Mammary epithelial cell (primary cell): Measurements from ENCODE around the gene ATMIN.

Source experiments
- EZH2 ChIP-seq: IDR thresholded peaks from 2 replicates; pipeline ENCODE4 v1.6.1; 2012; ENCODE audit warnings: low read length, inconsistent platforms, borderline replicate concordance
- TF ChIP-seq, protein P1 (sequence below), 2 donors: IDR thresholded peaks in 1 of 2; conservative IDR thresholded peaks in 1 of 2; 2 replicates each; pipeline ENCODE4 v1.5.1; 2011 to 2012; ENCODE audit warnings: inconsistent platforms in 2 of 2, low read length in 2 of 2, mild to moderate bottlenecking in 2 of 2, control low read depth in 1 of 2, low read depth in 1 of 2; ENCODE audit not compliant: insufficient read depth in 1 of 2; ENCODE audit errors: extremely low read depth in 1 of 2

DNA sequence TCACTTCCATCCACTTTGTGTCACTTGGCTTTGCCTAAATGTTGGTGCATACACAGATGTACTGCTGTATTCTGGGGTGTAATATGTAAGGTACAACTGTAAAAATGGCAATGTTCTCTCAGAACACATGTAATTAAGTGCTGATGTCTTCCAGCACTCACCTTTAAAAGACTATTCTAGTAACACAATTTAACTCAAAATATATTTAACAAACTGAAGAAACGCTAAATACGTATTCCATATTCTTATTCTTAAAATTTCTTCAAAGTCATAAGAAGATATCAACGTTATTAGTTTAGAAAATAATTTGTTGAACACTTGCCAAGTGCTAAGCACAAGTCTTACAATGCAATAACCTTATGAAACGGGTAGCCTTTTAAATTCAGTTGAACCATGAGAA is 32.6 kb upstream of the ATMIN start:
- TF ChIP-seq, protein P1, sequence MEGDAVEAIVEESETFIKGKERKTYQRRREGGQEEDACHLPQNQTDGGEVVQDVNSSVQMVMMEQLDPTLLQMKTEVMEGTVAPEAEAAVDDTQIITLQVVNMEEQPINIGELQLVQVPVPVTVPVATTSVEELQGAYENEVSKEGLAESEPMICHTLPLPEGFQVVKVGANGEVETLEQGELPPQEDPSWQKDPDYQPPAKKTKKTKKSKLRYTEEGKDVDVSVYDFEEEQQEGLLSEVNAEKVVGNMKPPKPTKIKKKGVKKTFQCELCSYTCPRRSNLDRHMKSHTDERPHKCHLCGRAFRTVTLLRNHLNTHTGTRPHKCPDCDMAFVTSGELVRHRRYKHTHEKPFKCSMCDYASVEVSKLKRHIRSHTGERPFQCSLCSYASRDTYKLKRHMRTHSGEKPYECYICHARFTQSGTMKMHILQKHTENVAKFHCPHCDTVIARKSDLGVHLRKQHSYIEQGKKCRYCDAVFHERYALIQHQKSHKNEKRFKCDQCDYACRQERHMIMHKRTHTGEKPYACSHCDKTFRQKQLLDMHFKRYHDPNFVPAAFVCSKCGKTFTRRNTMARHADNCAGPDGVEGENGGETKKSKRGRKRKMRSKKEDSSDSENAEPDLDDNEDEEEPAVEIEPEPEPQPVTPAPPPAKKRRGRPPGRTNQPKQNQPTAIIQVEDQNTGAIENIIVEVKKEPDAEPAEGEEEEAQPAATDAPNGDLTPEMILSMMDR (conservative IDR thresholded peaks at IDR 0.05 in 1 of 2, IDR thresholded peaks at IDR 0.05 in 1 of 2; ENCODE audit: extremely low read depth in 1 of 2, insufficient read depth in 1 of 2, low read depth in 1 of 2, low read length in 2 of 2) = no peak
- TF ChIP-seq EZH2 = no peak
